Stimulated activated CD8-positive, alpha-beta memory T cell treated with anti-CD3 and anti-CD28 coated beads, Interleukin-4, amount 100 ng/mL, for 48 hours (primary cell): ENCODE data around the gene TRAPPC6A.
"Not testable (repeated sequence)": the region's sequence is repeated elsewhere in the genome, so short reads cannot be mapped to it uniquely, and the experiment has no call there.

Experiments used
- DNase-seq: peaks from one replicate; pipeline ENCODE4 v3.0.0-alpha.2; 2020

Gene TRAPPC6A

GRCh38 chr19:45125975-45126493 lies 52.0 kb downstream of the TRAPPC6A start:
- peak; percentile 87 for DNase-seq

GRCh38 chr19:45125360-45125759 lies 52.7 kb downstream of the TRAPPC6A start:
- no peak for DNase-seq

DNA sequence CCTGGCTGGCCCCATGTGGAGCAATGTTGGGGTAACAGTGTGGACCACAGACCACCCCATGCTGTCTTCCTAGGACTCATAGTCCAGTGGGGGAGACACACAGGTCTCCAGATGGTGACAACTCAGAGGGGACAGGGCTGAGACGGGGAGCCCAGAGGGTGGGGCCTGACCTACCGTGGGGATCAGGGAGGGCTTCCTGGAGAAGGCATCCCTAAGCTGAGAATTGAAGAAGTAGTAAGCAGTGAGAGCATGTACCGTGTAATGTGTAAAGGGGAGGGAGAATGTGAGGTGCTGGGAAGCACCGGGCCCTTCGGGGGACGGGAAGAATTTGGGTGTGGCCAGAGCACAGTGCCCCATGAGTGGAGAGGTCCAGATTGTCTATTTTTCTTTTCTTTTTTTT lies 54.0 kb downstream of the TRAPPC6A start:
- DNase-seq, result no peak

DNA sequence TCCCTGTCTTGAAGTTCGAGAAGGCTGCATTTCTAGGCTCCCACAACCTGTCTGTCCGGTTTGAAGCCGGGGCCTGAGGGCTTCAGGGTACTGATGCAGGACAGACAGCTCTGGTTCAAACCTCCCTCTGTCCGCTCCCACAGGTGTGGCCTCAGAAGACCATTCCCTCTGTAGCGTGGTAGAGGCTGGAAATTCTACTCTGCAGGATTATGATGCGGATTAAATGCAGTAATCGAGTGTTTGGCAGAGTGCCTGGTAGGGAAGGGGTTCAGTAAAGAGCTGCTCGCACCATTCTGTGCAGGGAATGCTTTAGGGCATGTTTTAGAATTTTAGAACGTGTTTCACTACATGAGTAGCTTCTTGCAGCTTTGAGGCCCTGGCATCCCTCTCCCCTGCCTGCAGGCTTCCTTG lies 54.6 kb downstream of the TRAPPC6A start:
- no peak for DNase-seq

DNA sequence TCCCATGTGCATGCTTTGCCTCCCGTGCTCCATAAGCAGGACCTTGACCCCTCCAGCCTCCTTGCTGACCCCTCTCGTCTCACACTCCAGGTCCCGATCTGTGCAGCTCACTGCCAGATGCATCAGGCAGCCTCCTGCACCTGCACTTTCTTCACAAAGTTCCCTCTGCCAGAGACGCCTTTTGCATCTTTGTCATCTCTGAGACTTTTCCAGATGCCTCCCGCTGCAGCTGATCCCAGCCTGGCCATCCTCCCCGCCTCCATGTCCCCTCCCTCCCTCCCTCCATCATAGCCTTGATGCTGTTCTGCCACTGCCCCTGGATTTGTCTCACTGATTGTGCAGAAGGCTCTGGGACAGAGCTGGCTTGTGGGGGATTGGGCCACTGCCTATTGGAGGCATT lies 55.2 kb downstream of the TRAPPC6A start:
- DNase-seq, result no peak

GRCh38 chr19:45121827-45122345 lies 56.2 kb downstream of the TRAPPC6A start:
- no peak for DNase-seq

DNA sequence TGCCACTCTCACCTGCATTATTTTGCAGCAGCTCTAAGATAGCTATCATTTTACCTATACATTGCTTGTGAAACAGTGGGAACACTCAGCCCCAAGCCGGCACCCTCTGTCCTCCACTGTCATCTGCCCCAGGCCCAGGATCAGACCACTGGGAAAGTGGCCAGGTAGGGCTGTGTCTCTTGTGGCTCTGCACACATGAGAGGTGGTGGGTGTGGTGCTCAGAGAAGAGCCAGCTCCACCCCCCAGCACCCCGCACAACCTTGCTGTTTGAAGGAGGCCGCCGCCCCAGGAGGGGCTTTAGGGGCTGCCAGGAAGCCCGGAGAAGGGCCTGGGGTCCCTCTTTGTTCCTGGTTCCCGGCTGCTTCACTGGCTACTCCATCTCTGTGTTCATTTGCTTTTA lies 58.5 kb downstream of the TRAPPC6A start:
- no peak for DNase-seq

DNA sequence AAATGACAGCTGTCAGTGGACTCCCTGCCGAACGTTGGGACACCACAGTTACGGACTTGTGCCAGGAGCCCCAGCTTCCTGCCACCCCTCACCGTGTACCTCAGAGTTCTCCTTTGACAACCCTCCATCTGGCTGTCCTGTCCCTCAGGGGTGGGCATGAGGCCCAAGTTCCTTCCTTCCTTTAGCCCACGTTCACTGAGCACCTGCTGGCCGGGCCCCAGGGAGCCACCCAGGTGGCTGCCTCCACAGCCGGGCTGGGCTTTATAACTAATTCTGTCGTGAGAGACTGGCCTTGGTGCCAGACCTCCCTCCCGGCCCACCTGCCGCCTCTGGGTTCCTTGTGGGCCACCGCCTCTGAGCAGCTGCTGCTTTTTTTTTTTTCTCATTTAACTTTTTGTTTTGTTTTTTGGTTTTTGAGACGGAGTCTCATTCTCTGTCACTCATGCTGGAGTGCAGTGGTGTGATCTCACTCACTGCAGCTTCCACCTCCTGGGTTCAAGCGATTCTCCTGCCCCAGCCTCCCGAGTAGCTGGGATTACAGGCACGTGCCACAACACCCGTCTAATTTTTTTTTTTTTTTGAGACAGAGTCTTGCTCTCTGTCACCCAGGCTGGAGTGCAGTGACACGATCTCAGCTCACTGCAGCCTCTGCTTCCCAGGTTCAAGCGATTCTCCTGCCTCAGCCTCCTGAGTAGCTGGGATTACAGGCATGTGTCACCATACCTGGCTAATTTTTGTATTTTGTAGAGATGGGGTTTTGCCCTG lies 59.3 kb downstream of the TRAPPC6A start:
- not testable (repeated sequence) for DNase-seq

DNA sequence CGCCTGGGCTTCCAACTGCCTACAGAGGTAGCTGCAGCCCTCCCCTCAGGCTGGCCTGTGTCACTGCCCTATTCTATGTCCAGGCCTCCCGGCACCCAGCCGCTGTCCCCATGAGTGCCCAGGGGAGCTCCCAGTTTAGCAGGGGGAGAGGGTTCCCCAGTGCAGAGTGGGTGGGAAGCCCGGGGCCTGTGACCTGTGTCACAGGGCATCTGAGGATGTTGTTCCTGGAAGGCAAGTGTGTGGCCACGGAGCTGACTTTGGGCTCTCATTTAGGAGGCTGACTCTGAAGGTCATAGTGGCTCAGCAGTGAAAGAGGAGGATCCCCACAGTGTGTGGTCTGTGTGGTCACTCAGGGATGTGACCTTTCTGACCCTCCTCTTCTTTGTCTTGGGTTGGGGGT lies 59.9 kb downstream of the TRAPPC6A start:
- no peak for DNase-seq

- peak; percentile 37 for DNase-seq
Observed at GRCh38 chr19:45117671-45118070, 60.4 kb downstream of the TRAPPC6A start.

DNA sequence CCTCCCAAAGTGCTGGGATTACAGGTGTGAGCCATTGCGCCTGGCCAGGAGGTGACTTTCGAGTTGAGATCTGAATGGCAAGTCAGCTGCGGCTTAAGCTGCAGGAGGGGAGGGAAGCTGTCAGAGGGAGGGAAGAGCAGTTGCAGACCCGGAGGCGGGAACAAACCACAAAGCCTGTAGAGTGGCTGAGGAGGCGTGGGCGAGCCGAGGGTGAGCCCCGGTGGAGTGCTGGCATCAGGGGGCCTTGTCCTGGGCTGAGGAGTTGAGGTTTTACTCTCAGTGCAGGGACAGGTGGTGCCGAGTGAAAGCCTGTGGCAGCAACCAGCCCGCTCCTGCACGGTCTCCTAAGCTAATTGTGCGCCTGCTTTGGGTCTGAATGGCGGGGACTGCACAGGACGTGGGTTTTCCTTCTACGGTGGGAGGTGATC lies 60.9 kb downstream of the TRAPPC6A start:
- DNase-seq, result peak; percentile 83

DNA sequence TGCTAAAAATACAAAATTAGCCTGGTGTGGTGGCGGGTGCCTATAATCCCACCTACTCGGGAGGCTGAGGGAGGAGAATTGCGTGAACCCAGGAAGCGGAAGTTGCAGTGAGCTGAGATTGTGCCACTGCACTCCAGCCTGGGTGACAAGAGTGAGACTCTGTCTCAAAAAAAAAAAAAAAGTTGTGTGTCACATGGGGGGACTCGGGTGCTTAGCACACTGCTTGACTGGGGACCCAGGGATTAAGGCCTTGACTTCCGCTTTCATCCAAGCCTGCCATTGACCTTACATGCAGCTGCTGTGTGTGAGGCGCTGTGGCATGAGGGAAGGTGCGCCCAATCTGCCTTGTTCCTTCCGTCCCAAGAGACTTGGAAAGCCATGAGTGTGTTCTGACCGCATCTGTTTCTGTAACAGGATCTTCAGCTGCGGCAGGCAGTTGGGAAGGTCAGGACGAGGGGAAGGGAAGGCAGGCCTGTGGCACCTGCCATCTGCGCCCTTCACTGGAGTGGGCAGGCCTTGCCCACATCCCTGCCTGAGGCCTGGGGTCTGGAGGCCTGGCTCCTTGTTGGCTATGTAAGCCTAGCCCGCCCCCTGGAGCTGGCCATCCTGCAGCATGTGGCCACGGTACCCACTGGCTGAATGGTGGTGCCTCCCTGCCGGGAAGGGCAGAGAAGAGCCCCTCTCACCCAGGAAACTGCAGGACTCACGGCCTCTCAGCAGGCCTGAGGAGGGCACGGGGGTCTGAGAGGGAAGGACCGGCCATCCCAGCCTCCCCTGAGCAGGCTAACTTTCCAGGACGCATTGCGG lies 62.0 kb downstream of the TRAPPC6A start:
- DNase-seq, result no peak

DNA sequence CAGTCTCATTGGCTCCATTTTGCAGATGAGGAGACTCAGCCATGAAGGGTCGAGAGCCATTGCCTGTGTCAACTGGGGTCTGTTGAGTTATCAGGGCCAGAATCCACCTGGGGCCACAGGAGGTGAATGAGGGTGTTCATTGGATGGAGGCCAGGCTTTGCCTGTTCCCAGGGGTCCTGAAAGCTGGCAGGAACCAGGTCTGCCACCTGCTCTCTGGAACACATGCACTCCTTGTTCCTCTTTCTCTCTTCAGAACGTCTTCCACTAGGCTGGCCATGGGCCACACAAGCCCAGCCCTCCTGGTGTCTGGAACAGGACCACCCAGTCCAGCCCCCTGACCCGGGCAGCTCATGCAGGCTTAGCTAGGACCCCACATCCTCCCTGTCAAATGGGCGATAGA lies 63.9 kb downstream of the TRAPPC6A start:
- no peak for DNase-seq

GRCh38 chr19:45113628-45114027 lies 64.4 kb downstream of the TRAPPC6A start:
- no peak for DNase-seq
